IMR-90 (cell line): ENCODE measurements around the gene BGN. TPM values are rescaled to one million over a fixed set of nuclear protein-coding genes. Genes with fewer than 3 reads are reported as not detected.

ENCODE experiments used
- ATAC-seq: fragments of 200-7000 bp; cut with Tn5 transposase; 2 replicates; pipeline ENCODE4 v1.9.1; 2020; ENCODE audit warnings: low read depth, mild to moderate bottlenecking, moderate library complexity
- BruUV-seq: library from RNA; stranded (reverse); fragments of 400-500 nt; replicated peaks from 2 replicates; lab custom pipeline; 2021; lab: Mats Ljungman, UMichigan
- CTCF ChIA-PET: fragments of 300-600 bp; formaldehyde crosslinking; extraction: SDS; loops from one replicate; lab custom pipeline; 2021; ENCODE audit warnings: antibody characterized with exemption; lab: Yijun Ruan, JAX
- POLR2A ChIA-PET: fragments of 300-600 bp; sonication (Branson Sonifier 250); formaldehyde crosslinking; loops from one replicate; lab custom pipeline; 2022; ENCODE audit warnings: antibody characterized with exemption; ENCODE audit not compliant: unreplicated experiment; lab: Charles Lee
- DNase-seq: peaks from one replicate; pipeline ENCODE4 v3.0.0; 2013
- H2AFZ ChIP-seq: replicated peaks from 2 replicates; pipeline ENCODE3; 2013; ENCODE audit warnings: low read length, mild to moderate bottlenecking; ENCODE audit not compliant: poor library complexity
- H2AK5ac ChIP-seq: 2 replicates; pipeline ENCODE4 v1.6.1; 2013; ENCODE audit warnings: low read depth, low read length, inconsistent platforms
- H2AK9ac ChIP-seq: replicated peaks from 2 replicates; pipeline ENCODE3; 2013; ENCODE audit warnings: mild to moderate bottlenecking, low read depth, low read length, moderate library complexity; ENCODE audit not compliant: poor library complexity
- H2BK120ac ChIP-seq: 2 replicates; pipeline ENCODE4 v1.6.1; 2013; ENCODE audit warnings: low read depth, low read length, inconsistent platforms
- H2BK15ac ChIP-seq: 3 replicates; pipeline ENCODE4 v1.6.1; 2013; ENCODE audit warnings: low read depth, low read length, inconsistent platforms
- H2BK20ac ChIP-seq: 2 replicates; pipeline ENCODE4 v1.6.1; 2013; ENCODE audit warnings: low read depth, mild to moderate bottlenecking, inconsistent platforms, low read length, moderate library complexity
- H2BK5ac ChIP-seq: 2 replicates; pipeline ENCODE4 v1.6.1; 2013; ENCODE audit warnings: mild to moderate bottlenecking, low read depth, low read length, inconsistent platforms; ENCODE audit not compliant: poor library complexity, severe bottlenecking
- H3K14ac ChIP-seq: replicated peaks from 2 replicates; pipeline ENCODE4 v1.6.1; 2013; ENCODE audit warnings: low read depth, low read length, inconsistent platforms
- H3K18ac ChIP-seq: 2 replicates; pipeline ENCODE4 v1.6.1; 2013; ENCODE audit warnings: low read depth, low read length, control low read depth
- H3K23ac ChIP-seq: 2 replicates; pipeline ENCODE4 v1.6.1; 2013; ENCODE audit warnings: low read depth, low read length, inconsistent platforms
- H3K27ac ChIP-seq: 2 replicates; pipeline ENCODE4 v1.5.1; 2013; ENCODE audit warnings: mild to moderate bottlenecking, control low read depth, low read length; ENCODE audit not compliant: insufficient read depth
- H3K27me3 ChIP-seq: 2 replicates; pipeline ENCODE4 v1.6.1; 2013; ENCODE audit warnings: low read length; ENCODE audit not compliant: control insufficient read depth, insufficient read depth
- H3K36me3 ChIP-seq: 2 replicates; pipeline ENCODE4 v1.6.1; 2013; ENCODE audit warnings: low read length, mixed read lengths; ENCODE audit not compliant: control insufficient read depth, insufficient read depth
- H3K4ac ChIP-seq: 2 replicates; pipeline ENCODE4 v1.6.1; 2013; ENCODE audit warnings: low read depth, low read length, inconsistent platforms
- H3K4me1 ChIP-seq: 2 replicates; pipeline ENCODE4 v1.6.1; 2013; ENCODE audit warnings: low read length, mixed read lengths; ENCODE audit not compliant: control insufficient read depth, insufficient read depth
- H3K4me2 ChIP-seq: 2 replicates; pipeline ENCODE4 v1.6.1; 2013; ENCODE audit warnings: low read depth, mild to moderate bottlenecking, control low read depth, low read length, moderate library complexity
- H3K4me3 ChIP-seq: 2 replicates; pipeline ENCODE4 v1.5.1; 2013; ENCODE audit warnings: low read depth, mild to moderate bottlenecking, control low read depth, low read length, moderate library complexity; ENCODE audit not compliant: insufficient read depth
- H3K56ac ChIP-seq: 2 replicates; pipeline ENCODE4 v1.6.1; 2013; ENCODE audit warnings: low read length, inconsistent platforms; ENCODE audit not compliant: insufficient read depth; ENCODE audit errors: extremely low read depth
- H3K79me1 ChIP-seq, 2 experiments: 2 replicates each; pipeline ENCODE4 v1.6.1; 2013; ENCODE audit warnings: low read length in 2 of 2, inconsistent platforms in 1 of 2, low read depth in 1 of 2
- H3K9ac ChIP-seq: 2 replicates; pipeline ENCODE4 v1.6.1; 2013; ENCODE audit warnings: low read depth, low read length, control low read depth
- H3K9me1 ChIP-seq: 2 replicates; pipeline ENCODE4 v1.6.1; 2013; ENCODE audit warnings: low read length, inconsistent platforms; ENCODE audit not compliant: insufficient read depth
- H3K9me3 ChIP-seq: 2 replicates; pipeline ENCODE4 v1.6.1; 2013; ENCODE audit warnings: low read length; ENCODE audit not compliant: control insufficient read depth, insufficient read depth
- H4K20me1 ChIP-seq: 2 replicates; pipeline ENCODE4 v1.6.1; 2013; ENCODE audit warnings: low read length, inconsistent platforms; ENCODE audit not compliant: insufficient read depth
- H4K5ac ChIP-seq: 2 replicates; pipeline ENCODE4 v1.6.1; 2013; ENCODE audit warnings: mild to moderate bottlenecking, low read depth, low read length, control low read depth
- H4K8ac ChIP-seq, 2 experiments: 2 replicates each; pipeline ENCODE4 v1.6.1; 2013; ENCODE audit warnings: low read depth in 2 of 2, low read length in 2 of 2, control low read depth in 1 of 2, inconsistent platforms in 1 of 2
- H4K91ac ChIP-seq: 2 replicates; pipeline ENCODE4 v1.6.1; 2013; ENCODE audit warnings: low read depth, low read length, inconsistent platforms; ENCODE audit not compliant: insufficient read depth
- WGBS, 2 experiments: methylation state at CpG; one replicate each; pipeline versions ENCODE4 v1.1.5 to v1.1.7; 2013; ENCODE audit warnings: missing lambda C conversion rate in 2 of 2; ENCODE audit not compliant: insufficient read length in 1 of 2; ENCODE audit errors: extremely low coverage in 2 of 2; 5-methylcytosine and 5-hydroxymethylcytosine counted together
- dilution Hi-C: fragments of 300-500 bp; cut with HindIII; formaldehyde crosslinking; loops from one replicate; pipeline ENCODE4 v1.14.3; 2018; ENCODE audit warnings: low sequenced_read_pairs; ENCODE audit not compliant: unreplicated experiment
- in situ Hi-C: fragments of 300-500 bp; cut with MboI; formaldehyde crosslinking; loops from 3 replicates; pipeline ENCODE4 v1.14.3; 2019; ENCODE audit warnings: low sequenced_read_pairs, inconsistent platforms, mixed read lengths
- intact Hi-C: fragments of 100-400 bp; cut with micrococcal nuclease; formaldehyde crosslinking; loops from 2 replicates; pipeline ENCODE4 v1.10.0; 2022
- polyA plus RNA-seq, 3 experiments: library from polyadenylated mRNA; depleted of rRNA; stranded (reverse); fragments of >200 nt; gene quantifications; 2 replicates each; pipeline ENCODE4 v1.2.3, GENCODE V29; 2012; ENCODE audit warnings: low replicate concordance in 1 of 3
- total RNA-seq: library from RNA; depleted of rRNA; stranded (reverse); fragments of >200 nt; gene quantifications from 2 replicates; pipeline ENCODE4 v1.2.3, GENCODE V29; 2012
- TF ChIP-seq, protein P1 (sequence below): fragments of 150-350 bp; IDR thresholded peaks from 2 replicates; pipeline ENCODE4 v1.6.1; 2016; ENCODE audit warnings: low read depth, mild to moderate bottlenecking, low read length, moderate library complexity, borderline replicate concordance

Gene BGN
- total and polyA plus RNA-seq, 2 of the 4 experiments (the other 2 are of a cell fraction), result 11.3 to 298 TPM

DNA sequence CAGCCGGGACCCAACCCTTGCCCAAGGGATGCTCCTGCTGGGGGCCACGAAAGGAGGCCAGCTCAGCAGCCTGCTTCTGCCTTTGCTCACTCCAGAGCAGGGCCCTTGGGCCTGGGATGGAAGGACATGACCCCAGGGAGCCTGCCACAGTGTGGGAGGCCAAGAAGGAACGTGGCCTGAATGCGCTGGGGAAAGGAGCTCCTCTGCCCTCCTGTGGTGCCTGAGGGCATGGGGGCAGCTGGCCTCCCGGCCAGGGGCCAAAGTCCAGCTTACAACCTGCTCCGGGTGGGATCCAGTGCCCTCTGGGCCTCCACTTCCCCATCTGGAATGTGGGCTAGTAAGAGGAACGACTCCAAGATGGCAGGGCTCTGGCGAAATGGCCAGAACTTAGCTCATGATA lies 20.7 kb downstream of the BGN start:
- Histone ChIP-seq H2BK120ac (no peak overlapping the region), H2AK9ac (no peak overlapping the region), H3K9me3 (no peaks in the 10 kb centered on the region), H3K4me3 (no peak overlapping the region), H3K9me1 (no peaks in the 10 kb centered on the region; the same call in 1 of the 2 replicates), H3K23ac (no peak overlapping the region), H3K18ac (no peak overlapping the region), H3K36me3 (no peaks in the 10 kb centered on the region), H2BK5ac (no peak overlapping the region), H3K79me1 (no peaks in the 10 kb centered on the region), H3K9ac (no peak overlapping the region), H2BK15ac (no peak overlapping the region), H3K14ac (no peak overlapping the region), H3K4me1 (peaks cover 2% of the 10 kb centered on the region; the same call in 1 of the 2 replicates), H4K5ac (no peak overlapping the region), H3K27me3 (peaks cover 27% of the 10 kb centered on the region), H2AFZ (no peak overlapping the region), H2BK20ac (no peak overlapping the region), H4K20me1 (no peaks in the 10 kb centered on the region), H3K4me2 (no peak overlapping the region), H2AK5ac (no peak overlapping the region), H3K27ac (no peak overlapping the region), H4K8ac (no peak overlapping the region), H3K56ac (no peak overlapping the region), H3K4ac (no peak overlapping the region), H4K91ac (no peak overlapping the region)
- TF ChIP-seq, protein P1, sequence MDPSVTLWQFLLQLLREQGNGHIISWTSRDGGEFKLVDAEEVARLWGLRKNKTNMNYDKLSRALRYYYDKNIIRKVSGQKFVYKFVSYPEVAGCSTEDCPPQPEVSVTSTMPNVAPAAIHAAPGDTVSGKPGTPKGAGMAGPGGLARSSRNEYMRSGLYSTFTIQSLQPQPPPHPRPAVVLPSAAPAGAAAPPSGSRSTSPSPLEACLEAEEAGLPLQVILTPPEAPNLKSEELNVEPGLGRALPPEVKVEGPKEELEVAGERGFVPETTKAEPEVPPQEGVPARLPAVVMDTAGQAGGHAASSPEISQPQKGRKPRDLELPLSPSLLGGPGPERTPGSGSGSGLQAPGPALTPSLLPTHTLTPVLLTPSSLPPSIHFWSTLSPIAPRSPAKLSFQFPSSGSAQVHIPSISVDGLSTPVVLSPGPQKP, result no peak
- WGBS, 2 experiments, result 38% methylated on average over 2 of the region's 8 CpGs; no CpG with 5 or more reads in 1 of the 2 experiments
- intact Hi-C loops (no loop called here), dilution Hi-C loops (no loop called here), in situ Hi-C loops (no loop called here)
- POLR2A ChIA-PET, result no interaction called here
- no TSS peak for BruUV-seq
- no peak for ATAC-seq
- DNase-seq, result no peak
- CTCF ChIA-PET, result no interaction called here
